A673 (cell line): Measurements from ENCODE around the gene WEE2.

Source experiments
- EZH2 ChIP-seq: fragments of 200-600 bp; sonication (generic); IDR thresholded peaks from 2 replicates; pipeline ENCODE4 v1.6.1; 2017; ENCODE audit warnings: borderline replicate concordance, low read depth, mild to moderate bottlenecking, mixed read lengths, antibody characterized with exemption, low read length; ENCODE audit not compliant: poor library complexity, severe bottlenecking
- TF ChIP-seq, protein P1 (sequence below): fragments of 300-800, 200-600 bp; sonication (generic); conservative IDR thresholded peaks from 2 replicates; pipeline ENCODE4 v1.5.1; 2017; ENCODE audit warnings: low read depth, mild to moderate bottlenecking, antibody characterized with exemption, low read length, moderate library complexity, mixed read lengths

DNA sequence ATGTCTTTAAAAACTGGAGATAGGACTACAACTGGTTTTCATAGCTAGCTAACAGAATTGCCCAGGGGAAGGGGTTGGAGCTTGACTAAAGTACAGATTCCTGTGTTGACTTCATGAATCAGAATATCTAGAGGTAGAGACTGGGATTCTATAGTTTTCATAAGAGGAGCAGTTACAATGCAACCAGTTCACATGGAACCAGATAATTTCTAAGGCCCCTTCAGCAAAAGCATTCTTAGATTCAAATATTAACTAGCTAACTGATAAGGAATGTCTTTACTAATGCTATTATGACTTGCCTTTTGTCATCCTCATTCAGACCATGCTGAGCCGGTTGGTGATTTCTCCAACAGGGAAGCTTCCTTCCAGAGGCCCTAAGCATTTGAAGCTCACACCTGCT lies 5.7 kb downstream of the WEE2 start:
- no peak for TF ChIP-seq EZH2
- TF ChIP-seq, protein P1, sequence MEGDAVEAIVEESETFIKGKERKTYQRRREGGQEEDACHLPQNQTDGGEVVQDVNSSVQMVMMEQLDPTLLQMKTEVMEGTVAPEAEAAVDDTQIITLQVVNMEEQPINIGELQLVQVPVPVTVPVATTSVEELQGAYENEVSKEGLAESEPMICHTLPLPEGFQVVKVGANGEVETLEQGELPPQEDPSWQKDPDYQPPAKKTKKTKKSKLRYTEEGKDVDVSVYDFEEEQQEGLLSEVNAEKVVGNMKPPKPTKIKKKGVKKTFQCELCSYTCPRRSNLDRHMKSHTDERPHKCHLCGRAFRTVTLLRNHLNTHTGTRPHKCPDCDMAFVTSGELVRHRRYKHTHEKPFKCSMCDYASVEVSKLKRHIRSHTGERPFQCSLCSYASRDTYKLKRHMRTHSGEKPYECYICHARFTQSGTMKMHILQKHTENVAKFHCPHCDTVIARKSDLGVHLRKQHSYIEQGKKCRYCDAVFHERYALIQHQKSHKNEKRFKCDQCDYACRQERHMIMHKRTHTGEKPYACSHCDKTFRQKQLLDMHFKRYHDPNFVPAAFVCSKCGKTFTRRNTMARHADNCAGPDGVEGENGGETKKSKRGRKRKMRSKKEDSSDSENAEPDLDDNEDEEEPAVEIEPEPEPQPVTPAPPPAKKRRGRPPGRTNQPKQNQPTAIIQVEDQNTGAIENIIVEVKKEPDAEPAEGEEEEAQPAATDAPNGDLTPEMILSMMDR: no peak
